ENCODE data around the gene CDK11A.

Gene CDK11A

GRCh38 chr1:1724035-1724864 lies at the start of gene CDK11A:
CDK11A (minus strand) TSS chr1:1724357; CDS start chr1:1722818, 1,539 bp downstream.
- peak; percentile 93 for DNase-seq

GRCh38 chr1:1773874-1774273 lies 49.7 kb upstream of the CDK11A start:
- no peak for DNase-seq

- DNase-seq: no peak
These were observed 46.9 kb upstream of the CDK11A start for GRCh38 chr1:1771096-1771495.

GRCh38 chr1:1770102-1770501 lies 45.9 kb upstream of the CDK11A start:
- DNase-seq: no peak

GRCh38 chr1:1768249-1768992 lies 44.3 kb upstream of the CDK11A start:
- no peak for DNase-seq

- no peak for DNase-seq
These were observed 40.8 kb upstream of the CDK11A start for GRCh38 chr1:1764876-1765470.

GRCh38 chr1:1763657-1764621 lies 39.8 kb upstream of the CDK11A start:
- no peak for DNase-seq

GRCh38 chr1:1761504-1762376 lies 37.6 kb upstream of the CDK11A start:
- DNase-seq: no peak

GRCh38 chr1:1760715-1761114 lies 36.6 kb upstream of the CDK11A start:
- DNase-seq: no peak

- no peak for DNase-seq
These were observed 36.1 kb upstream of the CDK11A start for GRCh38 chr1:1760345-1760650.

- DNase-seq: no peak
These were observed 35.5 kb upstream of the CDK11A start for GRCh38 chr1:1759456-1760344.

- DNase-seq: no peak
These were observed 34.7 kb upstream of the CDK11A start for GRCh38 chr1:1758692-1759455.

GRCh38 chr1:1758059-1758621 lies 34.0 kb upstream of the CDK11A start:
- DNase-seq: no peak

- no peak for DNase-seq
These were observed 33.4 kb upstream of the CDK11A start for GRCh38 chr1:1757422-1758058.

- no peak for DNase-seq
These were observed 32.7 kb upstream of the CDK11A start for GRCh38 chr1:1756661-1757421.

- DNase-seq: no peak
These were observed 31.7 kb upstream of the CDK11A start for GRCh38 chr1:1755852-1756251.

- DNase-seq: no peak
These were observed 31.3 kb upstream of the CDK11A start for GRCh38 chr1:1755426-1755825.
